K562 (cell line): ENCODE measurements around the gene CRX. TPM values are rescaled to one million over a fixed set of nuclear protein-coding genes. Genes with fewer than 3 reads are reported as not detected.

ENCODE experiments used
- BCOR ChIP-seq: fragments of 450-650 bp; IDR thresholded peaks from 2 replicates; pipeline ENCODE4 v1.6.1; 2016
- FOXM1 ChIP-seq, 2 experiments: fragments of 450-650 bp in 1 of 2; sonication (generic) in 1 of 2; formaldehyde crosslinking in 1 of 2; IDR thresholded peaks; 2 replicates each; pipeline versions ENCODE4 v1.6.1 to v1.9.0; 2017 to 2022; ENCODE audit warnings: low read depth in 2 of 2, mild to moderate bottlenecking in 2 of 2, missing genetic modification reagents in 1 of 2, moderate library complexity in 1 of 2
- MAFF ChIP-seq: IDR thresholded peaks from 2 replicates; pipeline ENCODE4 v1.6.1; 2012; ENCODE audit warnings: low read length, improper control_type of control experiment
- MEF2A ChIP-seq: IDR thresholded peaks from 2 replicates; pipeline ENCODE4 v1.6.1; 2011; ENCODE audit warnings: low read depth, mild to moderate bottlenecking, low read length, moderate library complexity; ENCODE audit not compliant: control insufficient read depth
- NRF1 ChIP-seq, 2 experiments: fragments of 450-650 bp; IDR thresholded peaks in 1 of 2; conservative IDR thresholded peaks in 1 of 2; 2 replicates each; pipeline ENCODE4 v1.6.1; 2014; ENCODE audit warnings: mild to moderate bottlenecking in 2 of 2
- PHF21A ChIP-seq: fragments of 450-650 bp; IDR thresholded peaks from 2 replicates; pipeline ENCODE4 v1.6.1; 2017; ENCODE audit warnings: low read depth, borderline replicate concordance
- RAD51 ChIP-seq: fragments of 450-650 bp; IDR thresholded peaks from 2 replicates; pipeline ENCODE4 v1.7.1; 2016; ENCODE audit warnings: low read depth, mild to moderate bottlenecking, borderline replicate concordance
- SIN3B ChIP-seq: fragments of 450-650 bp; IDR thresholded peaks from 2 replicates; pipeline ENCODE4 v1.6.1; 2017; ENCODE audit warnings: low read depth, mild to moderate bottlenecking, moderate library complexity
- SMAD1 ChIP-seq: fragments of 150-350 bp; IDR thresholded peaks from 2 replicates; pipeline ENCODE4 v1.6.1; 2014; ENCODE audit warnings: low read length, low read depth; ENCODE audit not compliant: partially characterized antibody
- SMAD4 ChIP-seq: fragments of 250-450 bp; sonication (Bioruptor Pico); conservative IDR thresholded peaks from 2 replicates; pipeline ENCODE4 v1.8.0; 2021; ENCODE audit warnings: inconsistent platforms, mild to moderate bottlenecking, moderate library complexity
- SMARCC2 ChIP-seq: fragments of 450-650 bp; IDR thresholded peaks from 2 replicates; pipeline ENCODE4 v1.6.1; 2017; ENCODE audit warnings: antibody characterized with exemption, moderate library complexity, mild to moderate bottlenecking, low read depth
- TEAD1 ChIP-seq, 2 experiments: fragments of 450-650 bp in 1 of 2; sonication (generic) in 1 of 2; formaldehyde crosslinking; IDR thresholded peaks; 2 replicates each; pipeline versions ENCODE4 v1.4.0 to v1.8.0; 2020 to 2022; ENCODE audit warnings: mild to moderate bottlenecking in 2 of 2, missing genetic modification reagents in 1 of 2
- TFAM ChIP-seq: fragments of 250-450 bp; sonication (Bioruptor Pico); conservative IDR thresholded peaks from 2 replicates; pipeline ENCODE4 v1.5.0; 2021; ENCODE audit warnings: mild to moderate bottlenecking, moderate library complexity
- THRA ChIP-seq: fragments of 450-650 bp; IDR thresholded peaks from 2 replicates; pipeline ENCODE4 v1.6.1; 2017; ENCODE audit warnings: mild to moderate bottlenecking, moderate library complexity
- ZBTB8A ChIP-seq: fragments of 450-650 bp; IDR thresholded peaks from 2 replicates; pipeline ENCODE4 v1.6.1; 2018; ENCODE audit warnings: mild to moderate bottlenecking, moderate library complexity; ENCODE audit not compliant: partially characterized antibody
- ZNF277 ChIP-seq: fragments of 250-450 bp; sonication (Bioruptor Pico); IDR thresholded peaks from 2 replicates; pipeline ENCODE4 v1.8.0; 2022; ENCODE audit warnings: inconsistent platforms, mild to moderate bottlenecking, moderate library complexity, borderline replicate concordance
- ZNF280A ChIP-seq: fragments of 450-650 bp; IDR thresholded peaks from 2 replicates; pipeline ENCODE4 v1.6.1; 2018; ENCODE audit warnings: mild to moderate bottlenecking, low read depth; ENCODE audit not compliant: partially characterized antibody
- ZZZ3 ChIP-seq: fragments of 450-650 bp; IDR thresholded peaks from 2 replicates; pipeline ENCODE4 v1.6.1; 2016; ENCODE audit warnings: antibody characterized with exemption, mild to moderate bottlenecking, moderate library complexity
- polyA plus RNA-seq, 8 experiments: library from polyadenylated mRNA; depleted of rRNA in 4 of 8; stranded (reverse) in 5 of 8; unstranded in 3 of 8; fragments of >200 nt; fragmentation: Nextera tagmentation in 2 of 8; fragmentation: Illumina TruSeq in 1 of 8; extraction: Ambion mirVana in 2 of 8; extraction: Trizol in 1 of 8; gene quantifications; 2 replicates each; pipeline versions ENCODE4 v1.2.1 to v1.2.3, GENCODE V29; 2011 to 2014; ENCODE audit warnings: inconsistent platforms in 1 of 8, missing spikeins in 1 of 8
- total RNA-seq, 7 experiments: library from RNA; depleted of rRNA in 6 of 7; stranded (reverse); fragments of >200 nt in 6 of 7; fragmentation: Illumina TruSeq in 2 of 7; extraction: Trizol in 2 of 7; gene quantifications; 2 replicates each; pipeline versions ENCODE4 v1.2.1 to v1.2.3, GENCODE V29; 2011 to 2021; ENCODE audit warnings: low replicate concordance in 1 of 7
- TF ChIP-seq, protein P1 (sequence below): IDR thresholded peaks from 2 replicates; pipeline ENCODE4 v1.6.1; 2012; ENCODE audit warnings: low read depth, low read length, improper control_type of control experiment, borderline replicate concordance

Gene CRX
- total and polyA plus RNA-seq, 9 of the 15 experiments (the other 6 are each of a cell fraction or from before 2014, with no cell fraction given) = 0.01 TPM; not detected in 8

GRCh38 chr19:47891923-47892666 is 70.4 kb downstream of the CRX start (continued):
- TF ChIP-seq ZBTB8A (no peak), MEF2A (peak; percentile 72), ZNF277 (no peak), ZNF280A (peak; percentile 73), THRA (no peak), FOXM1 (IDR thresholded peaks at IDR 0.05; ENCODE audit: low read depth) (peak; percentile 98), FOXM1 (CRISPR knock-in tag; IDR thresholded peaks at IDR 0.05; ENCODE audit: low read depth) (no peak), PHF21A (0 out of 2 replicates have a peak, but pooled peaks have one; percentile 30), SMAD4 (CRISPR knock-in tag) (peak; percentile 99), NRF1 (conservative IDR thresholded peaks at IDR 0.05 in 1 of 2, IDR thresholded peaks at IDR 0.05 in 1 of 2) (peak; percentile 38 to 43; a peak in 3 of 4 replicates), TFAM (CRISPR knock-in tag) (no peak), SMARCC2 (peak; percentile 97), TEAD1 (CRISPR knock-in tag; IDR thresholded peaks at IDR 0.05) (peak; percentile 96 to 97), BCOR (peak; percentile 78; the same call in 1 of the 2 replicates), SIN3B (no peak), ZZZ3 (no peak), SMAD1 (peak; percentile 90), RAD51 (peak; percentile 57; the same call in 1 of the 2 replicates), MAFF (peak; percentile 100)
- TF ChIP-seq, protein P1, sequence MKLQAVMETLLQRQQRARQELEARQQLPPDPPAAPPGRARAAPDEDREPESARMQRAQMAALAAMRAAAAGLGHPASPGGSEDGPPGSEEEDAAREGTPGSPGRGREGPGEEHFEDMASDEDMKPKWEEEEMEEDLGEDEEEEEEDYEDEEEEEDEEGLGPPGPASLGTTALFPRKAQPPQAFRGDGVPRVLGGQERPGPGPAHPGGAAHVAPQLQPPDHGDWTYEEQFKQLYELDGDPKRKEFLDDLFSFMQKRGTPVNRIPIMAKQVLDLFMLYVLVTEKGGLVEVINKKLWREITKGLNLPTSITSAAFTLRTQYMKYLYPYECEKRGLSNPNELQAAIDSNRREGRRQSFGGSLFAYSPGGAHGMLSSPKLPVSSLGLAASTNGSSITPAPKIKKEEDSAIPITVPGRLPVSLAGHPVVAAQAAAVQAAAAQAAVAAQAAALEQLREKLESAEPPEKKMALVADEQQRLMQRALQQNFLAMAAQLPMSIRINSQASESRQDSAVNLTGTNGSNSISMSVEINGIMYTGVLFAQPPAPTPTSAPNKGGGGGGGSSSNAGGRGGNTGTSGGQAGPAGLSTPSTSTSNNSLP = peak; percentile 98
